ENCODE measurements around the gene ZNF292.

Gene ZNF292

GRCh38 chr6:87264481-87264880, 109.1 kb downstream of the ZNF292 start:
- no peak overlapping the region for H3K4me3 ChIP-seq (ENCODE audit: low read depth, low read length)
- DNase-seq = no peak
- in situ Hi-C loops (cut with HindIII; ENCODE audit: low pct_ligation_motif_present, low sequenced_read_pairs) = no loop called here
- peaks cover 5% of the 10 kb centered on the region for H3K36me3 ChIP-seq (replicated peaks)
- no peak overlapping the region for H3K27ac ChIP-seq
- no peaks in the 10 kb centered on the region for H3K27me3 ChIP-seq (replicated peaks)
- no peak for TF ChIP-seq CTCF (IDR thresholded peaks at IDR 0.05; ENCODE audit: low read depth, low read length, missing control alignments)

- no peaks in the 10 kb centered on the region for H3K27me3 ChIP-seq (replicated peaks)
- no peak for TF ChIP-seq CTCF (IDR thresholded peaks at IDR 0.05; ENCODE audit: low read depth, low read length, missing control alignments)
- no peak overlapping the region for H3K4me3 ChIP-seq (ENCODE audit: low read depth, low read length)
- H3K27ac ChIP-seq = no peak overlapping the region
- peak; percentile 75 for DNase-seq
- H3K36me3 ChIP-seq (replicated peaks) = no peaks in the 10 kb centered on the region
- in situ Hi-C loops (cut with HindIII; ENCODE audit: low pct_ligation_motif_present, low sequenced_read_pairs) = no loop called here
Measured at GRCh38 chr6:87274660-87275274, 119.4 kb downstream of the ZNF292 start.

- in situ Hi-C loops (cut with HindIII; ENCODE audit: low pct_ligation_motif_present, low sequenced_read_pairs) = no loop called here
- no peak for TF ChIP-seq CTCF (IDR thresholded peaks at IDR 0.05; ENCODE audit: low read depth, low read length, missing control alignments)
Measured at GRCh38 chr6:87276624-87277023, 121.3 kb downstream of the ZNF292 start.

GRCh38 chr6:87277123-87277522, 121.8 kb downstream of the ZNF292 start:
- no peak overlapping the region for H3K4me3 ChIP-seq (ENCODE audit: low read depth, low read length)
- H3K27ac ChIP-seq = no peak overlapping the region
- peak; percentile 24 for TF ChIP-seq CTCF (IDR thresholded peaks at IDR 0.05; ENCODE audit: low read depth, low read length, missing control alignments)
- peak; percentile 9 for DNase-seq
- no peaks in the 10 kb centered on the region for H3K36me3 ChIP-seq (replicated peaks)
- H3K27me3 ChIP-seq (replicated peaks) = no peaks in the 10 kb centered on the region
- in situ Hi-C loops (cut with HindIII; ENCODE audit: low pct_ligation_motif_present, low sequenced_read_pairs) = no loop called here

More at GRCh38 chr6:87276624-87277023, 121.3 kb downstream of the ZNF292 start:
- no peak for DNase-seq
- H3K4me3 ChIP-seq (ENCODE audit: low read depth, low read length) = no peak overlapping the region
- H3K27me3 ChIP-seq (replicated peaks) = no peaks in the 10 kb centered on the region
- no peak overlapping the region for H3K27ac ChIP-seq
- H3K36me3 ChIP-seq (replicated peaks) = no peaks in the 10 kb centered on the region

- H3K27me3 ChIP-seq (replicated peaks) = no peaks in the 10 kb centered on the region
- H3K36me3 ChIP-seq (replicated peaks) = no peaks in the 10 kb centered on the region
- DNase-seq = no peak
- no peak for TF ChIP-seq CTCF (IDR thresholded peaks at IDR 0.05; ENCODE audit: low read depth, low read length, missing control alignments)
- no peak overlapping the region for H3K27ac ChIP-seq
- in situ Hi-C loops (cut with HindIII; ENCODE audit: low pct_ligation_motif_present, low sequenced_read_pairs) = no loop called here
- no peak overlapping the region for H3K4me3 ChIP-seq (ENCODE audit: low read depth, low read length)
Measured at GRCh38 chr6:87279196-87279595, 123.8 kb downstream of the ZNF292 start.

GRCh38 chr6:87281426-87281825, 126.1 kb downstream of the ZNF292 start:
- Histone ChIP-seq H3K36me3 (replicated peaks) (no peaks in the 10 kb centered on the region), H3K4me3 (ENCODE audit: low read depth, low read length) (no peak overlapping the region), H3K27ac (no peak overlapping the region), H3K27me3 (replicated peaks) (no peaks in the 10 kb centered on the region)
- no peak for DNase-seq
- in situ Hi-C loops (cut with HindIII; ENCODE audit: low pct_ligation_motif_present, low sequenced_read_pairs) = no loop called here
- no peak for TF ChIP-seq CTCF (IDR thresholded peaks at IDR 0.05; ENCODE audit: low read depth, low read length, missing control alignments)
